Activated gamma-delta T cell (primary cell): Measurements from ENCODE around the gene GUCA1A.
A peak's percentile ranks its signal among the peaks of the same experiment; 100 is the strongest.
"Not testable (repeated sequence)": the region's sequence is repeated elsewhere in the genome, so short reads cannot be mapped to it uniquely, and the experiment has no call there.

Experiments
- DNase-seq: peaks from one replicate; lab custom pipeline; 2025; lab: John Stamatoyannopoulos, UW

The GUCA1A gene

DNA sequence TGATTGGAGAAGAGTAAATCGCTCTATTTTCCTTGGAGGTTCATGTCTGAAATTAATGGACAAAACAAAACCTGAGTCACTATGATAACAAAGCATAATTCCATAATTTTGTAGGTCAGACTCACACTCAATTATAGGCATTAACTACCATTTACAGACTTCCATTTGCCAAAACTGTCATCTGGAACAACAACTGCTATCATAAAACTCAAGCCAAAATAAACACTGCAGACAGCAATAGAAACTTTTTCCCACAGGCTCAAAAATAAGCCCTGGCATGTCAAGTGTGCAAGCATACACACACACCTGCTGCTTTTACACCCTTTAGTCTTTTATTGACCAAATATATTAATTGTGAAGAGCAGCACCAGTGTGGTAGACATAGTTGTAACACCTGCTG lies 37.4 kb downstream of the GUCA1A start:
- DNase-seq = no peak

DNA sequence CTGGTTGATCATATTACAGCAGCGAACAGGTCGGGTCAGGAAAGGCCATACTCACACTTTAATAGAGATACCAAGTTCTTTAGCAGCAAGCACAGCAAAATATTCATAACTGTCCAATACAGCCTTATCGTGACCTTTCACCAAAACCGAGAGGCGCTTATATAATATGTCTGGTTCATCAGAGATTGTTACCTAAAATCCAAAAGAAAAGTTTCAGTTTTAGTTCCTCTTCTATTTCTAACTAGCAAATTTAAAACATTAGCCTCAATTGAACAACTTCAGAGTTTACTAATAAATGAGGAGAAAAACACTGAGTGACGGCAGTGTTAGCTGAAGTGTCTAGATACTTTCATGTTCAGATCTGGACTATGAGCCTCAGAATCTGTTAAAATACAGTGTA lies 38.6 kb downstream of the GUCA1A start:
- DNase-seq = no peak

DNA sequence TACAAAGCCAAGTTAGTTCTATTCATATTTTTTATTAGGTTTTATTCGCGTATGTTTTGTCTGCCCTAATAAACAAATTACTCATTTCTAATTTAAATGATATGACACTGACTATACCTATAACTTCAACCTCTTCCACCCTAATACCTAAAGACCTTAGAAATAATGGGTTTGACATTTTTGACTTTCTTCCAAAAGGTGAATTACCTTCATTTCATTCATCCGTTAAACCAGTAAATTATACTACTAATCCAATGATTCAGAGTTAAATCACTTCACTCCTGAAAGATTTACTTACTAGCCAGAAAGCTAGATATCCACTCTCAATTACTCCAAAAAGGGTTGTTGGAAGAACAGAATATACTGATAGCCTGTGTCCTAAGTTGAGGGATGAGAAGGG lies 39.3 kb downstream of the GUCA1A start:
- no peak for DNase-seq

DNA sequence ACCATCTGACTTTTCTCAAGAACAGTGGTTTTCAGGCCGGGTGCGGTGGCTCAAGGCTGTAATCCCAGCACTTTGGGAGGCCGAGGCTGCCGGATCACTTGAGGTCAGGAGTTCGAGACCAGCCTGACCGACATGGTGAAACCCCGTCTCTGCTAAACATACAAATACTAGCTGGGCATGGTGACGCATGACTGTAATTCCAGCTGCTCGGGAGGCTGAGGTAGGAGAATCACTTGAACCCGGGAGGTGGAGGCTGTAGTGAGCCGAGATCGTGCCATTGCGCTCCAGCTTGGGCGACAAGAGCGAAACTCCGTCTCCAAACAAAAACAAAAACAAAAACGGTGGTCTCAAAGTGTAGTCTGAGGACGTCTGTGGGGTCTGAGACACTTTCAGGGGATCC lies 43.3 kb downstream of the GUCA1A start:
- DNase-seq = not testable (repeated sequence)

DNA sequence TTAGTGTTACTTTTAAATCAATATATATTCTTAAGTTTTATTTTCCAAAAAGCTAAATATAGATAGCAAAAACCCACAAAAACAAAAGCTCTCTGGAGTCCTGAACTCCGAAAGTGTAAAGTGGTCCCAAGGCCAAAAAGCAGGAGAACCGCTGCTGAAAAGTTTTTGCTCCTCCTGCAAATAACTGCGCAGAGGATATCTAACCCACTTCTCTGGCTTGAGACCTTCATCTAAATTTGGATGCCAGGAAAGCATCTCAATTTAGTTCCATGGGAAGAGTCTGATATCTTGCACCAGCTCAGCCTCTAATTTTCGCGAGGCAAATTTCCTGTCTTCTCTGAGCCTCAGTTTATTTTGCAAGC lies 44.0 kb downstream of the GUCA1A start:
- no peak for DNase-seq

DNA sequence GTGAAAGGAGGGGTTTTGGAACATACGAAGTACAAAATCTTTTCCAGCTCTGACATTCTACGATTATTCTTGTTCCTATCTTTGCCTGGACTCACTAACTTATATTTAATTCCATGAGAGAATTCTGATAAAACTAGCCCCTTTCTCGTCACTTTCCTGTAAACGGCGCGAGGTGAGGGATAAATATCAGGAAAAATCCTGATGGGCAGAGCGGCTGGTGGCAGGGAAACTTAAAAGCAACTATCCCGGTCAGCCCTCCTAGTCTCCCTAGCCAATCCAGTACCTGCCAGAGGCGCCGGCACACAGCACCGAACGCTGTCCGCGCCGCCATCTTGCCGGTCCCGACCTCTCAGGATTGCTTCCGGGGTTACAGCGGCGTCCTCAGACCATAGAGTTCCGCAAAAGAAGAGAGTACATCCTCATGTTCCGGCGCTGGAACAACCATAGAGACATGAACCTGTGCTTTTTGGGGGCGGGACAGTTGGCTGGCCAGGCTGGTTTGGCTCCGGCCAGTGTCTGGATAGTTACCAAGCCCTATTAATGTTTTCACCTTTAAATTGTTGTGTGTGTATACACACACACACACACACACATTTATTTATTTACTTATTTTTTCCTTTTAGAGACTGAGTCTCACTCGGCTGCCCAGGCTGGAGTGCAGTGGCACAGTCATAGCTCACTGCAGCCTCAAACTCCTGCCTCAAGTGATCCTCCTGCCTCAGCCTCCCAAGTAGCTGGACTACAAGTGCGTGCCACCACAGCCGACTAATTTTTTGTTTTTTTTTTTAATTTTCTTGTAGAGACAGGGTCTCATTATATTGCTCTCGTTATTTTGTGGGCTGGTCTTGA lies 44.6 kb downstream of the GUCA1A start, which contains the start of gene MRPS10:
Gene MRPS10 (minus strand): TSS at position 343 of the 849 bp plus-strand sequence. CDS start 12 bp downstream, at position 331.
- DNase-seq = peak; percentile 56

DNA sequence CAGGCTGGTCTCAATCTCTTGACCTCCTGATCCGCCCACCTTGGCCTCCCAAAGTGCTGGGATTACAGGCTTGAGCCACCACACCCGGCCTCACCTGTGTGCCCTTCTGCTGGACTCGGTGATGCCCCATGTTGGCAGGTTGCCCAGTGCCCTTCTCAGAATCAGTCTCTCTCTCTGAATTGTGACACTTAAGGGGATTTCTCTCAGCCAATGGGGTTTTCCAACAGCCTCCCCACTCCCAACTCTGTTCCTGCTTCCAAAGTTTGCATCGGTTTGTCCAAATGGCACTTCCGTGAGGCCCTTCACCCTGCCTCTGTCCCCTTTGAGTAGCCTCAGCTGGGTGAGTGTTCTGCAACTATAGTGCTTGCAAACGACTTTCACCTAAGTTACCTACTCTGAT lies 47.6 kb downstream of the GUCA1A start:
- no peak for DNase-seq

DNA sequence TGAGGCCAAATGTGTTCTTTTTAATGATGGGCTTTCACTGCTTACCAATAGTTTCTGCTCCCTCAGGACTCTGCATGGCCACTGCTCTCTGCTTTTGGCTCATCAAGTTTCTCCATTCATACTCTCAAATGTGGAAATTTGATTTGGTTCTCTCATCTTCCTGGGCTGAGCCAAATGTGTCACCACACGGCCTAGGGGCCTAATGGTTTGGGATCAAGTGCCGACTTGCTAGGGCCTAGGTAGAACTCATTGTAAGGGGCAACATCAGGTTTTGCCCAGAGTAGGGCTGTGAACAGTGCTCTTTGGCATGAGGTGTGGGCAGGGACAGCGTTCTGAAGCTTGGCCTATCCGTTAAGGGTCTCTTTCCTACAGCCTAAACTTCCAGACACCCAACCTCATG lies 48.4 kb downstream of the GUCA1A start:
- no peak for DNase-seq

DNA sequence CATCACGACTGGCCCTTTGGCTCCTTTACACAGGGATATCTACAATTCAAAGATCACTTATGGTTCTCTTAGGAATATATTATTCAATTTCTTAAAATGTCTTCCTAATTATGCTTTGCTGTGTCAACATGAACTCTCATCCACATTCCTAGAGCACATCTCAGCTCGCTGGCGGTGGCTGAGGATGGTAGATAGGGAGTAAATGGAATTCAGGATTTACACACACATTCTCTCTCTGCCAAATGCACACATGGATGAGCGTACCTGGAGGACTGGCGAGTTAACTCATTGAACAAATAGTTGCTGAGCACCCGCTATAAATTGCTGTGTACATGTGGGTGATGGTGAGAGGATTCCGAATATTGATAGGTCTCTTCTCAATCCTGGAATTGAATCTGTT lies 49.3 kb downstream of the GUCA1A start:
- DNase-seq = no peak

DNA sequence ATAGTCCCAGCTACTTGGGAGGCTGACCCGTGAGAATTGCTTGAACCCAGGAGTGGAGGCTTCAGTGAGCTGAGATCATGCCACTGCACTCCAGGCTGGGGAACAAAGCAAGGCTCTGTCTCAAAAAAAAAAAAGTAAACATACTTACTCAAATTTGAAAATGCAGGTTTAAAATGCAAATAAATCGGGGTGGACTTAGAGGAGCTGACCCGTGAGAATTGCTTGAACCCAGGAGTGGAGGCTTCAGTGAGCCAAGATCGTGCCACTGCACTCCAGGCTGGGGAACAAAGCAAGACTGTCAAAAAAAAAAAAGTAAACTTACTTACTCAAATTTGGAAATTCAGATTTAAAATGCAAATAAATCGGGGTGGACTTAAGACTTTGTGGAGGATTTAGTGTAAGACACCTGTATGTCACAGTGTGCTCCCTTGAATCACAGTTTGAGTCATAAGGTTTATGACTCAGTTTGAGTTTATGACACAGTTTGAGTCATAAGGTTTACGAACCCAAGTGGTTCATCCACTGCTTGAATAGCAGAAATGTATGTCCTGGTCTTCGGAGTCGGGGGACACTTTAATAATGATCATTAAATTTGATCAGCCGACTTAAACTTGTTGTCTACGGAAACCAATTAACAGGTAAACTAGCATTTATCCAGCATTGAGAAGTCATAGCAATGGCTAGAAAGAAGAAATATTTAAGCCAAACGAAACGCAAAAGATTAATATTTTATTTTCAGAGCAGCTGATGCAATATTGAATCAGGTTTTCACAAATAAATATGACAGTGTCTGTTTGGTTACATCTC lies 51.3 kb downstream of the GUCA1A start:
- DNase-seq = no peak

DNA sequence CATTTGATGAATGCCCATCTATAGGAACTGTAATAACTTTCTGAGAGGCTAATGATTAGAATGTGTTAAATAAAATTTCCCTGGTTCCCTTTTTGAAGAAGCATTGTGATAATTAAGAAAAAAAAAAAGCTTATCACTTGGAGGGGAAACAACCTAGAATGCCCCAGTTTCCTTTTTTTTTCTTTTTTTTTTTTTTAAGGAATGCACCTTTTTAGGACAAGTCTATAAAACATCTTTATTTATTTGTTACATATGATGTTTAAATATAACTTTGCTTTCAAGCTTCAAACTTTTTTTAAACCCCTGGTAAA lies 51.8 kb downstream of the GUCA1A start:
- DNase-seq = no peak

DNA sequence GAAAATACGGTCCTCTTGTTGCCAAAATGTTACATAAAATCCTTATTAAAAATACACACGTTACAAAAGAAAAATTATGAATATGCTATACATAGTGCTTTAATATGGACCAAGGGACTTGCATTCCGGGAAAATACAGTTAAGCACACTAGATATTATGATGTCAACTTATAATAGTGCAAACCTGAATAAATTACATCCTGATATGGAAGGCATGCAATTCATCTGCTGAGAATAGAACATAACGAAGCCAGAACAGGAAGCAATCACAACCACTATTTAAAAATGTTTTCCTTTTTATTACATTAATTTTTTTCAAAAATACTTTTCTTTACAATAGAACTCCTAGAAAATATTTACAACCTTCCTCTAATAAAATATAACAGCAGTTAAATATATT lies 52.3 kb downstream of the GUCA1A start:
- DNase-seq = no peak

DNA sequence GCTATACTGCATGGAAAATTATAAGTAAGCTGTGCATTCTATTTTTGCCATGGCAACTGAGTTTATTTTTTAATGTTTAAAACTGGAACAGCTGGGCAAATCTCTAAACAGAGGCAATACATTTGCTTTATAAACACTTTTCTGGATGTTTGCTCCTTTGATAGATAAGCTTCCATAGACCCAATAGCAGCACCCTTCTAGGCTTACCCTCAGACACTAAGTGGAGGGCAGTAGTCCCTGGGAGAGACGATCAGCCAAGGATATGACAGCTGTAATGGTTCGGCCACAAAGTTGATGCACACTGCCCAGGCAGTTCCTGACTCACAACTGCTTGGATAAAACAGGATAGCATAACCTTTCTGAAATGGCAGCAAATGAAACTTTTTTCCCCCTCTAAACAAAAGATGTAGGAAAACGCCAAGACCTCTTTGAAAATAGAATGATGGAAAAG lies 53.0 kb downstream of the GUCA1A start:
- DNase-seq = no peak

DNA sequence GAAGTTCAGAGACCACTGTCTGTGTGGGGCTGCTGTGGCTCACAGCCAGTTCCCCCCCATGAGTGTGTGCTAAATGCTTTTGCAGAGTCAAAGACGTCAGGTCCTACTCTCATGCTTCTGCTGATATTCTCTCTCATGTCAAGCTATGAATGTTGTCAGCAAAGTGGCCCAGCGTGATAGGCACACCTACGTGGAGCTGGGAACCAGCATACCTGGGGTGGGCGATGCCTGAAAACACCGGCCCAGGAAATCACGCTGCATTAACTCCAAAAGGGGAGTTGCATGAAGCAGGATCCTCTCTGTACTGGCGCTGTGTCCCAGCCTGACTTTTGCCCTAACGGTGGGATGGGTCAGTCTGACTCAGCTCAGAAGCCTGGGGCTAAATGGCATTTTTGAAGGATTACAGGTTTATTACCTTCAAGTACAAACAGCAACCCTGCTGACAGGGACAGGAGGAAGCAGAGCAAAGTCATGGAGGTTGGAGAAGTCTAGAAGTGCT lies 53.5 kb downstream of the GUCA1A start:
- no peak for DNase-seq

DNA sequence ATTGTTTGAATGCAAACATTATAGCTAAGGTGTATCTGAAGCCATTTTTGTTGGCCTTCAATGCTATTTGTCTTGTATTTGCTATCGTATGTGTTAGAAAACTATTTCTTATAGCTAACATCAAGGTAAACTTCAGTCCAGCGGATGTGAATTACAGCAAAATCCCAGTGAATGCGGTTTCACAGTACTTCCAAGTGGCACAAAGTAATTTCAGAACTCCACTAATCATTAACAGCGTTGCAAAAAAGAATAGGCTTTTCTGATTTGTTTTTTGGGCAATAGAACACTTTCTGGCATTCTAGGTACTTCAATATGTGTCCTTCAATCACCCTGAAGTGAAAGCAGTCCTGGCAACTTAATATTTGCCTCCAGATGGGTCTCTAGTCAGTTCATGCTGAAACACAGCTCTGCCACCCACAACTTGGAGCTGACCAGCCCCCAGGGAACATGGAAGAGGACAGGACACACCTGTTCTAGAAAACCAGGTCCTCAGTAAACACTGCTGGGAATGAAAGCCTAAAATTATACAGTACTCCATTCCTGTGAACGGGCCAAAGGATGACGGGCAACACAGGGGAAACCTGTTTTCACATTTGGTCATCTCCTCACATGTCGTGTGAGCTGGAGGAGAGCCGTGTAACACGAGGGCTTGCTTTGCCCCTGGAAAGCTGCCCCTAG lies 54.1 kb downstream of the GUCA1A start:
- no peak for DNase-seq

DNA sequence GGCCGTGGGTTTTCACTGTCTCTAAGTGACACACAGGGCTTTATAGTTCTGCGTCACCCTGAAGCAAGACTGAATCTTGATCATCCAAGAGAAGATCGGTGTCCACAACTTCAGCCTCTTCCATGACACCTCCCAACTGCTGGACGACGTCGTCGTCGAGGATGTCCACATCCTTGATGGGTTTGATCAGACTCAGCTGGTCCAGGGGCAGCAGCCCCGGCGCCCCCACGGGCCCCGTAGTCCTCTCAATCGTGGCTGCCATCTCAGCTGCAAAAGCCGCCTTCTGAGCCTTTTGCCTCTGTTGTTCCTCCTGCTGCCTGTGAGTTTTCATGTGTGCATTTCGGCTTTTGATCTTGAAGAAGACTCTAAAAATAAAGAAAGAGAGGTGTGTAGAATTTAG lies 55.1 kb downstream of the GUCA1A start:
- DNase-seq = no peak
